GM18499 (cell line): ENCODE measurements around the gene KCNS3.

Source experiments
- ATAC-seq: cut with Tn5 transposase; IDR thresholded peaks from one replicate; pipeline ENCODE4 v1.9.1; 2021; ENCODE audit warnings: moderate number of reproducible peaks; ENCODE audit not compliant: insufficient read depth, unreplicated experiment

The KCNS3 gene

GRCh38 chr2:17878281-17879136, at the start of gene KCNS3:
Gene KCNS3, plus strand, starts transcription at chr2:17878667. Its CDS starts 52,342 bp downstream, at chr2:17931009.
- no peak for ATAC-seq

- ATAC-seq: peak; percentile 78
Measured at GRCh38 chr2:17830053-17831034, 48.1 kb upstream of the KCNS3 start.

- ATAC-seq: no peak
Measured at GRCh38 chr2:17835516-17835915, 43.0 kb upstream of the KCNS3 start.

GRCh38 chr2:17839959-17840358, 38.5 kb upstream of the KCNS3 start:
- no peak for ATAC-seq

GRCh38 chr2:17843457-17843856, 35.0 kb upstream of the KCNS3 start:
- no peak for ATAC-seq

DNA sequence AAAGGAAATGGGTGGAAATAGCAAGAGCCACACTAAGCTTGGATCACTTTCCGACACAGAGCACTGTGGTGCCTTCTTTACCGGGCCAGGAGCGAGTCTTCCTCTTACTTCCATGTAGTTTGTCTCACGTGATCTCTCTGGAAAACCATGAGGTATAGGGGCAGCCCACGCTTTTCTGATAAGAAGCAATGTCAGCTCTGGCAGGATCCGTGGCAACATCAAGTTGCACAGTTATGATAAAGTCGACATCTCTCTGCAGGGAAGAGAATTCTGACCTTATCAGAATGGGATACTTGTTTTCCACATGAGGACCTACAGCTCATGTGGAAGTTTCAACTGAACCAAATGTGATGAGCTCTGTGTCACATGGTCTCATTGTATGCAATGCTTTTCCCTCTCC, 32.7 kb upstream of the KCNS3 start:
- ATAC-seq: no peak

- ATAC-seq: no peak
Measured at GRCh38 chr2:17846676-17847075, 31.8 kb upstream of the KCNS3 start.

GRCh38 chr2:17847236-17847635, 31.2 kb upstream of the KCNS3 start:
- ATAC-seq: no peak

DNA sequence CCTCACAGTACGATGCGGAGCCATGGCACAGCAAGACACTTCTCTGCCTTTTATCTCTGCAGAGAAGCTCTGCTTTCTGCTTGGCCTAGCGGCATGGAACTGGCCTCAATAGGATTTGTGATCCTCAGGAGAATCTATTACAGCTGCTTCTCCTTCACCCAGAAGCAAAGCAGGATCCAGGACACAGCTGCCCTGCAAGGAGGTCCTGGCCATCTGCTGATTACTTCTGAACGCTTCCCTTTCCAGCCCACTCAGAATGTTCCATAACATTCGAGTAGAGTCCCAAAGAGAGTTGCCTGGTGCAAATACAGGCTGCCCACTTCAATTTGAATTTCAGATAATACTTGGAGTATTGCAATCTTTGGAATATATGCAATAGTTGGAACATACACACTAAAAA, 29.2 kb upstream of the KCNS3 start:
- ATAC-seq: no peak

DNA sequence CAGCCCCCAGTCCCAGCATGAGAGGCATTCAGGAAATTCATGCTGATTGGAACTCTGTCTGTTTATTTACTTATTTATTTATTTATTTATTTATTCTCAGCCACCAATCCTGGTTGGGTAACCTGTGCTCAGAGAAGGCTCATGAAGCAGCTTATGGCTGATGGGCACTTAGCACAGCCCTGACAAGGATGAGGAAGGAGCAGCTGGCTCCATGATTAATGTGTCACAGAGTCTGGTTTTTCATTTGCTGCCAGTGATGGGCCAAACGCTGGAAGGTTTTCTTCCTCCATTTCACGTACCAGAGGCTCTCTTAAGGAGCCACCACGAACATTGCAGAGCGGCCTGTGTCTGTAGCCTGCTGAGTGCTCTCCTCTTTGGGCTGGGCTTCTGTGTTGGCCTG, 28.3 kb upstream of the KCNS3 start:
- ATAC-seq: no peak

- ATAC-seq: peak; percentile 80
Measured at GRCh38 chr2:17851731-17852585, 26.5 kb upstream of the KCNS3 start.

DNA sequence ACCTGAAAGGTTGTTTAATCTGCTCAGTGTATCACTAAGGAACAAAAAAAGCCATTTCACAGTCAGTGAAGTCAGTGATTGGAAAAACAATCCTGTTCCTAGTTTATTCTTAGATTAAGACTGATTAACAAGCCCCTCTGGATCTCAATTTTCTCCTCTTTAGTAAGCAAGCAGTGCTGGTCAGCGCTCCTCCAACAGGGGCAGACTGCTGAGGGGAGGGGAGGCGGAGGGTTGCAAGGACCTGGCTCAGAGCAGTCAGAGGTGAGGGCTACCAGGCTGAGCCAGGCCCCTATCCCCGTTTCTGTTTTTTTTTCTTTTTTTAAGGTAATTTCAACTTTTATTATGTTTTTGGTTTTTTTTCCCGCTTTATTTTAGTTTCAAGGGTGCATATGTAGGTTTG, 24.7 kb upstream of the KCNS3 start:
- no peak for ATAC-seq

DNA sequence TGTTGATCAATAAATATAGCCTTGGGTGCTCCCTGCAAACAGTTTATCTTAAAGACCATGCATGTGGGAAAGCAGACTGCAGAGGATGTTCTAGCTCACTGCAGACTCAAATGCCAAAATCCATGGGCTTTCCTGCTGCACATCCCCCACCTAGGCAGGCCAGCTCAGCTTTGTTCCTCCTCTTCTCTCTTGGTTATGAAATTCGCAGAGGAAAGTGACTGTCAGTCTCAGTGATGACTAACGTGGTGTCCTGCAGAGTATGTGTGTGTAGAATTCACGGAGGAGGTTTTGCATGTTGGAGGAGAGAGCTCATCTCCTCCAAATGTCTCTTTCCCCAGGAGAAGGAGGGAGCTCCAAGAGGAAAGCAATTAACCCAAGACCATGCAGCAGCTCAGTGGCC, 21.4 kb upstream of the KCNS3 start:
- ATAC-seq: no peak

- no peak for ATAC-seq
Measured at GRCh38 chr2:17858064-17858463, 20.4 kb upstream of the KCNS3 start.

DNA sequence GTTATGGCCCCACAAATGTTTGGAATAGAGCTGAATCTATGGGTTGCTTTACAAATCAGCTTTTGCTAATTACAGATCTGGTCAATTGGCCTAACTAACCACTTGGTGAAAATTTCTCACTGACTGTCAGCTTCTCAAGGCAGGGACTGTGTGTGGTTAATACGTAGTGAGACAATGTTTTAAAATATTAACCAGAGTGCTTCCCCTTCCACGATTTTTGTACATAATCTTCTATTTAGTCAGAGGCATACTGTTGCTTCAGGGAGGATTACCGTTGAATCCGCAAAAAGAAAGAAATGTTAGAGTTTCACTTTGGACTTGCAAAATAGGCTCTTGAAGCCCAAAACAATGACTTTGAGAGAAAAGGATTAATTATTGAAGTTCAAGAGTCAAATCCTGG, 14.9 kb upstream of the KCNS3 start:
- ATAC-seq: no peak

DNA sequence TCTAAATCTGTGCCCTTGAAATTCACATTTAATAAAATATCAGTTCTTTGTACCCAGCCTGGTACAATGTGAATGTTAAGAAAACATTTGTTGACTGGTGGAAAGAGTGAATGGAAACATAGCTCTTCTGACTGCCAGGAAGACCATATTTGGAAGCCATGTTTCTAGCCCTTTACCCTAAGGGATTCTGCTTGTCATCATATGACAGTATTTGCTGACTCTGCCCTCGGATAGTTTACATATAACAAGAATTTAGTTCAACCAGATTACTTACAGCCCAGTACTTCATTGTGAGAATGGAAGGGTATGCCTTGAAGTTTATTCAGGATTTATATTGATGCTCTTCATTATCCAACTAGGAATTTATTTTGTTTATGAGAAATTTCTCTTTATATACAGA, 13.8 kb upstream of the KCNS3 start:
- ATAC-seq: no peak

GRCh38 chr2:17867133-17867532, 11.3 kb upstream of the KCNS3 start:
- no peak for ATAC-seq

DNA sequence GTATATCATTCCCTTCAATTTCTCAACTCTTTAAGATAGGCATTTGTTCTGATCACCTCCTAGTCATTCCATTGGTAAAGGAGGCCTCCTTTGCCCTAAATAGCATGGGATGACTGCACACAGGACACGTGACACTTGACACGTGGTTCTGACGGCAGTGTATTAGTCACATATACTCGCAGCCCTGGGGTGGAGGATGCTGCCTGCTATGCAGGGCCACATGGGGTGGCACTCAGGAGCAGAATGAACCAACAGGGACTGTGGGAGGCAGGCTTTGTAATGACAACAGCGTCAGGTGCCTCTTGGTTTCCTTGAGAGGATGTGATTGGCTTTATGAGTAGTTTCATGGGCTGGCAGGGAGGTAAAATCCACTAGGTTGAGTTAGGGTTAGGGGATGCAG, 9.3 kb upstream of the KCNS3 start:
- no peak for ATAC-seq

GRCh38 chr2:17871639-17872038, 6.8 kb upstream of the KCNS3 start:
- ATAC-seq: no peak

DNA sequence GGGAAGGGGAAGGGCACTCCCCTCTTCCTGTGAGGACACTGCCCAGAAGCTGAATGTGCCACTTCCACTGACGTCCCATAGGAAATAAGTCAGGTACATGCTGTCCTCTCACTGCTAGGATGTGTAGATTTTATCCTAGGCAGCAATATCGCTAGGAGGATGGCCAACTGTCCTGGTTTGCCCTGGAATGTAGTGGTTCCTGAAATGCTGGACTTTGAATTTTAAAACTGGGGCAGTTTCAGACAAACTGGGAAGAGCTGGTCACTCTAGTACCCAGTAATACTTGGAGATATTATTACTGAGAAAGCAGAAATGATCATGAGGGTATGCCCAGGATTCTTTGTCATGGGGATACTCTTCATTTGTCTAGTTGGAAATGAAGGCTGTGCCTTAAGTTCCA, 5.4 kb upstream of the KCNS3 start:
- no peak for ATAC-seq
